ENCODE results near the gene GAB3.
"Not testable (repeated sequence)": the region's sequence is repeated elsewhere in the genome, so short reads cannot be mapped to it uniquely, and the experiment has no call there.

The GAB3 gene

GRCh38 chrX:154650221-154650510 lies 100.7 kb downstream of the GAB3 start:
- DNase-seq (ENCODE audit: low spot score): no peak

GRCh38 chrX:154649503-154650220 lies 101.2 kb downstream of the GAB3 start:
- Histone ChIP-seq H3K36me3 (replicated peaks in 1 of 2; ENCODE audit: control insufficient read depth in 2 of 2, insufficient read depth in 2 of 2, low read length in 2 of 2) (no peaks in the 10 kb centered on the region), H3K4me2 (ENCODE audit: insufficient read depth, low read length, poor library complexity, severe bottlenecking) (no peak overlapping the region), H3K4me3 (ENCODE audit: low read length in 2 of 2) (no peak overlapping the region), H3K79me1 (ENCODE audit: low read depth, low read length) (no peaks in the 10 kb centered on the region), H3K18ac (ENCODE audit: low read length) (no peak overlapping the region), H3K4me1 (ENCODE audit: control insufficient read depth in 2 of 2, insufficient read depth in 1 of 2, low read depth in 1 of 2, low read length in 2 of 2) (peaks cover 0 to 2% of the 10 kb centered on the region in 2 donors), H2BK12ac (ENCODE audit: low read length) (no peak overlapping the region), H3K27ac (replicated peaks; ENCODE audit: low read length) (no peak overlapping the region), H3K14ac (ENCODE audit: low read length) (no peak overlapping the region), H2AFZ (ENCODE audit: low read length) (no peak overlapping the region), H2AK5ac (ENCODE audit: low read depth, low read length) (no peak overlapping the region), H3K9me3 (replicated peaks in 1 of 2; ENCODE audit: control insufficient read depth in 2 of 2, insufficient read depth in 1 of 2, low read depth in 1 of 2, low read length in 2 of 2) (no peaks in the 10 kb centered on the region), H2BK5ac (ENCODE audit: low read length) (no peak overlapping the region), H4K8ac (ENCODE audit: low read depth, low read length) (no peak overlapping the region), H3K27me3 (ENCODE audit: control insufficient read depth in 3 of 3, insufficient read depth in 3 of 3, low read depth in 1 of 3, low read length in 3 of 3) (peaks cover 0 to 8% (median 0%) of the 10 kb centered on the region in 3 experiments), H3K23ac (ENCODE audit: low read depth, low read length, poor library complexity) (no peak overlapping the region), H2BK120ac (ENCODE audit: low read depth, low read length) (no peak overlapping the region), H2BK15ac (ENCODE audit: low read length) (no peak overlapping the region), H3K4ac (ENCODE audit: low read length) (no peak overlapping the region), H3K9ac (ENCODE audit: low read depth, low read length, poor library complexity) (no peak overlapping the region), H4K91ac (ENCODE audit: low read depth, low read length, poor library complexity) (no peak overlapping the region)
- WGBS, 2 donors (ENCODE audit: extremely low coverage in 2 of 2, insufficient read length in 2 of 2, insufficient replicate concordance in 1 of 2): no CpG with 5 or more reads among the region's 23 CpGs
- DNase-seq (ENCODE audit: low spot score): no peak

More at GRCh38 chrX:154650221-154650510, 100.7 kb downstream of the GAB3 start:
- no CpG with 5 or more reads among the region's 13 CpGs for WGBS, 2 donors (ENCODE audit: extremely low coverage in 2 of 2, insufficient read length in 2 of 2, insufficient replicate concordance in 1 of 2)
- Histone ChIP-seq H2AFZ (ENCODE audit: low read length) (no peak overlapping the region), H3K27ac (replicated peaks; ENCODE audit: low read length) (no peak overlapping the region), H3K27me3 (ENCODE audit: control insufficient read depth in 3 of 3, insufficient read depth in 3 of 3, low read depth in 1 of 3, low read length in 3 of 3) (peaks cover 0 to 8% (median 0%) of the 10 kb centered on the region in 3 experiments), H3K4ac (ENCODE audit: low read length) (no peak overlapping the region), H3K4me1 (ENCODE audit: control insufficient read depth in 2 of 2, insufficient read depth in 1 of 2, low read depth in 1 of 2, low read length in 2 of 2) (peaks cover 0 to 2% of the 10 kb centered on the region in 2 donors), H4K91ac (ENCODE audit: low read depth, low read length, poor library complexity) (no peak overlapping the region), H3K4me2 (ENCODE audit: insufficient read depth, low read length, poor library complexity, severe bottlenecking) (no peak overlapping the region), H2AK5ac (ENCODE audit: low read depth, low read length) (no peak overlapping the region), H3K18ac (ENCODE audit: low read length) (no peak overlapping the region), H3K4me3 (ENCODE audit: low read length in 2 of 2) (no peak overlapping the region), H3K14ac (ENCODE audit: low read length) (no peak overlapping the region), H3K9ac (ENCODE audit: low read depth, low read length, poor library complexity) (no peak overlapping the region), H2BK12ac (ENCODE audit: low read length) (no peak overlapping the region), H2BK5ac (ENCODE audit: low read length) (no peak overlapping the region), H3K9me3 (replicated peaks in 1 of 2; ENCODE audit: control insufficient read depth in 2 of 2, insufficient read depth in 1 of 2, low read depth in 1 of 2, low read length in 2 of 2) (no peaks in the 10 kb centered on the region), H2BK15ac (ENCODE audit: low read length) (no peak overlapping the region), H3K23ac (ENCODE audit: low read depth, low read length, poor library complexity) (no peak overlapping the region), H2BK120ac (ENCODE audit: low read depth, low read length) (no peak overlapping the region), H3K36me3 (replicated peaks in 1 of 2; ENCODE audit: control insufficient read depth in 2 of 2, insufficient read depth in 2 of 2, low read length in 2 of 2) (no peaks in the 10 kb centered on the region), H4K8ac (ENCODE audit: low read depth, low read length) (no peak overlapping the region), H3K79me1 (ENCODE audit: low read depth, low read length) (no peaks in the 10 kb centered on the region)

GRCh38 chrX:154648931-154649330 lies 101.9 kb downstream of the GAB3 start:
- Histone ChIP-seq H3K18ac (ENCODE audit: low read length) (peak overlapping the region; percentile 57), H2BK120ac (ENCODE audit: low read depth, low read length) (no peak overlapping the region), H3K36me3 (replicated peaks in 1 of 2; ENCODE audit: control insufficient read depth in 2 of 2, insufficient read depth in 2 of 2, low read length in 2 of 2) (no peaks in the 10 kb centered on the region), H3K79me1 (ENCODE audit: low read depth, low read length) (no peaks in the 10 kb centered on the region), H4K8ac (ENCODE audit: low read depth, low read length) (no peak overlapping the region), H3K9ac (ENCODE audit: low read depth, low read length, poor library complexity) (no peak overlapping the region), H3K4me1 (ENCODE audit: control insufficient read depth in 2 of 2, insufficient read depth in 1 of 2, low read depth in 1 of 2, low read length in 2 of 2) (peaks cover 0 to 2% of the 10 kb centered on the region in 2 donors), H3K4me2 (ENCODE audit: insufficient read depth, low read length, poor library complexity, severe bottlenecking) (no peak overlapping the region), H2BK12ac (ENCODE audit: low read length) (peak overlapping the region; percentile 41), H2BK15ac (ENCODE audit: low read length) (no peak overlapping the region), H3K4ac (ENCODE audit: low read length) (no peak overlapping the region), H3K4me3 (ENCODE audit: low read length in 2 of 2) (no peak overlapping the region), H3K23ac (ENCODE audit: low read depth, low read length, poor library complexity) (no peak overlapping the region), H2AK5ac (ENCODE audit: low read depth, low read length) (no peak overlapping the region), H2BK5ac (ENCODE audit: low read length) (no peak overlapping the region), H3K14ac (ENCODE audit: low read length) (no peak overlapping the region), H3K27ac (replicated peaks; ENCODE audit: low read length) (no peak overlapping the region), H3K27me3 (ENCODE audit: control insufficient read depth in 3 of 3, insufficient read depth in 3 of 3, low read depth in 1 of 3, low read length in 3 of 3) (peaks cover 0 to 8% (median 0%) of the 10 kb centered on the region in 3 experiments), H2AFZ (ENCODE audit: low read length) (no peak overlapping the region), H4K91ac (ENCODE audit: low read depth, low read length, poor library complexity) (no peak overlapping the region), H3K9me3 (replicated peaks in 1 of 2; ENCODE audit: control insufficient read depth in 2 of 2, insufficient read depth in 1 of 2, low read depth in 1 of 2, low read length in 2 of 2) (no peaks in the 10 kb centered on the region)
- no CpG with 5 or more reads among the region's 15 CpGs for WGBS, 2 donors (ENCODE audit: extremely low coverage in 2 of 2, insufficient read length in 2 of 2, insufficient replicate concordance in 1 of 2)
- no peak for DNase-seq (ENCODE audit: low spot score)

GRCh38 chrX:154645745-154646378 lies 105.0 kb downstream of the GAB3 start:
- H3K4me1 ChIP-seq (ENCODE audit: control insufficient read depth in 2 of 2, insufficient read depth in 1 of 2, low read depth in 1 of 2, low read length in 2 of 2); H3K4ac ChIP-seq (ENCODE audit: low read length); H3K4me2 ChIP-seq (ENCODE audit: insufficient read depth, low read length, poor library complexity, severe bottlenecking); H2AK5ac ChIP-seq (ENCODE audit: low read depth, low read length); H3K36me3 ChIP-seq (replicated peaks in 1 of 2; ENCODE audit: control insufficient read depth in 2 of 2, insufficient read depth in 2 of 2, low read length in 2 of 2); H2BK15ac ChIP-seq (ENCODE audit: low read length); H4K8ac ChIP-seq (ENCODE audit: low read depth, low read length); H3K27ac ChIP-seq (replicated peaks; ENCODE audit: low read length); H3K18ac ChIP-seq (ENCODE audit: low read length); H3K23ac ChIP-seq (ENCODE audit: low read depth, low read length, poor library complexity); H2BK120ac ChIP-seq (ENCODE audit: low read depth, low read length); H2AFZ ChIP-seq (ENCODE audit: low read length); H2BK5ac ChIP-seq (ENCODE audit: low read length); H3K9me3 ChIP-seq (replicated peaks in 1 of 2; ENCODE audit: control insufficient read depth in 2 of 2, insufficient read depth in 1 of 2, low read depth in 1 of 2, low read length in 2 of 2); H4K91ac ChIP-seq (ENCODE audit: low read depth, low read length, poor library complexity); DNase-seq (ENCODE audit: low spot score); H3K9ac ChIP-seq (ENCODE audit: low read depth, low read length, poor library complexity); H2BK12ac ChIP-seq (ENCODE audit: low read length); H3K79me1 ChIP-seq (ENCODE audit: low read depth, low read length); H3K14ac ChIP-seq (ENCODE audit: low read length); H3K27me3 ChIP-seq (ENCODE audit: control insufficient read depth in 3 of 3, insufficient read depth in 3 of 3, low read depth in 1 of 3, low read length in 3 of 3); H3K4me3 ChIP-seq (ENCODE audit: low read length in 2 of 2): not testable (repeated sequence)
- no CpG with 5 or more reads among the region's 24 CpGs for WGBS, 2 donors (ENCODE audit: extremely low coverage in 2 of 2, insufficient read length in 2 of 2, insufficient replicate concordance in 1 of 2)

All from neuronal stem cell (in vitro differentiated cells).